PC-9 (cell line): ENCODE measurements around the gene ZNF423.

Experiments
- CTCF ChIP-seq: fragments of 200-600 bp; sonication (generic); conservative IDR thresholded peaks from 2 replicates; pipeline ENCODE4 v1.6.1; 2017; ENCODE audit warnings: mixed run types, antibody characterized with exemption, mild to moderate bottlenecking, moderate library complexity
- EZH2 ChIP-seq: fragments of 200-600 bp; sonication (generic); IDR thresholded peaks from 2 replicates; pipeline ENCODE4 v1.8.0; 2017; ENCODE audit warnings: antibody characterized with exemption, low read depth

GRCh38 chr16:49552313-49552928, 303.5 kb downstream of the ZNF423 start:
- TF ChIP-seq EZH2 (no peak), CTCF (no peak)
